Peyer's patch (tissue), 4 donors: ENCODE measurements around the gene POLR3K. TPM values are rescaled to one million over a fixed set of nuclear protein-coding genes. Genes with fewer than 3 reads are reported as not detected.
A peak's percentile ranks its signal among the peaks of the same experiment; 100 is the strongest.

Experiments
- DNase-seq, 3 donors: peaks; one replicate each; pipeline ENCODE4 v3.0.0-alpha.2; 2017 to 2019
- H3K27ac ChIP-seq, 4 donors: fragments of 200-600 bp; sonication (generic); one replicate each; pipeline ENCODE4 v1.5.1; 2016 to 2019
- H3K27me3 ChIP-seq, 2 donors: fragments of 200-600 bp; sonication (generic); one replicate each; pipeline ENCODE4 v1.5.1; 2019
- H3K36me3 ChIP-seq, 3 donors: fragments of 200-600 bp; sonication (generic); one replicate each; pipeline ENCODE4 v1.5.1; 2016 to 2019
- H3K4me1 ChIP-seq, 4 donors: fragments of 200-600 bp; sonication (generic); one replicate each; pipeline ENCODE4 v1.5.1; 2016 to 2019
- H3K4me3 ChIP-seq, 4 donors: fragments of 200-600 bp; sonication (generic); 1 replicate in 3 of 4; 2 replicates in 1 of 4; pipeline ENCODE4 v1.5.1; 2016 to 2019; ENCODE audit warnings: mild to moderate bottlenecking in 1 of 4
- H3K9me3 ChIP-seq, 4 donors: fragments of 200-600 bp; sonication (generic); one replicate each; pipeline ENCODE4 v1.5.1; 2016 to 2019; ENCODE audit warnings: mild to moderate bottlenecking in 1 of 4
- POLR2A ChIP-seq, 2 donors: fragments of 450-650 bp; IDR thresholded peaks; one replicate each; pipeline ENCODE4 v1.5.1; 2017; ENCODE audit warnings: antibody characterized with exemption in 2 of 2, mild to moderate bottlenecking in 2 of 2, moderate library complexity in 2 of 2
- total RNA-seq, 4 donors: library from RNA; depleted of rRNA; stranded (reverse); fragments of >200 nt; gene quantifications; one replicate each; pipeline ENCODE4 v1.1.0, GENCODE V29; 2016
- TF ChIP-seq, protein P1 (sequence below), 6 experiments: fragments of 450-650 bp in 4 of 6; fragments of 200-600 bp in 2 of 6; sonication (generic) in 1 of 6; IDR thresholded peaks; one replicate each; pipeline ENCODE4 v1.5.1; 2017 to 2019; ENCODE audit warnings: antibody characterized with exemption in 6 of 6, mild to moderate bottlenecking in 3 of 6, moderate library complexity in 1 of 6

The POLR3K gene
- total RNA-seq, 4 donors from 2014 or later: 2.5 to 6.3 (median 3.3) TPM

GRCh38 chr16:65745-66144 lies 12.3 kb upstream of the POLR3K start:
- peaks cover 0 to 33% (median 0%) of the 10 kb centered on the region in 3 donors for H3K36me3 ChIP-seq
- TF ChIP-seq, protein P1, sequence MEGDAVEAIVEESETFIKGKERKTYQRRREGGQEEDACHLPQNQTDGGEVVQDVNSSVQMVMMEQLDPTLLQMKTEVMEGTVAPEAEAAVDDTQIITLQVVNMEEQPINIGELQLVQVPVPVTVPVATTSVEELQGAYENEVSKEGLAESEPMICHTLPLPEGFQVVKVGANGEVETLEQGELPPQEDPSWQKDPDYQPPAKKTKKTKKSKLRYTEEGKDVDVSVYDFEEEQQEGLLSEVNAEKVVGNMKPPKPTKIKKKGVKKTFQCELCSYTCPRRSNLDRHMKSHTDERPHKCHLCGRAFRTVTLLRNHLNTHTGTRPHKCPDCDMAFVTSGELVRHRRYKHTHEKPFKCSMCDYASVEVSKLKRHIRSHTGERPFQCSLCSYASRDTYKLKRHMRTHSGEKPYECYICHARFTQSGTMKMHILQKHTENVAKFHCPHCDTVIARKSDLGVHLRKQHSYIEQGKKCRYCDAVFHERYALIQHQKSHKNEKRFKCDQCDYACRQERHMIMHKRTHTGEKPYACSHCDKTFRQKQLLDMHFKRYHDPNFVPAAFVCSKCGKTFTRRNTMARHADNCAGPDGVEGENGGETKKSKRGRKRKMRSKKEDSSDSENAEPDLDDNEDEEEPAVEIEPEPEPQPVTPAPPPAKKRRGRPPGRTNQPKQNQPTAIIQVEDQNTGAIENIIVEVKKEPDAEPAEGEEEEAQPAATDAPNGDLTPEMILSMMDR (IDR thresholded peaks at IDR 0.05): peak; percentile 91 to 99 (median 94)
- no peak for TF ChIP-seq POLR2A (IDR thresholded peaks at IDR 0.05)
- H3K27ac ChIP-seq: no peak overlapping the region
- no peak overlapping the region for H3K4me3 ChIP-seq
- peaks cover 0 to 14% (median 0%) of the 10 kb centered on the region in 4 donors for H3K4me1 ChIP-seq
- H3K9me3 ChIP-seq: no peaks in the 10 kb centered on the region
- peak; percentile 85 to 95 (median 90) for DNase-seq
- H3K27me3 ChIP-seq: no peaks in the 10 kb centered on the region

- peaks cover 0 to 40% (median 0%) of the 10 kb centered on the region in 3 donors for H3K36me3 ChIP-seq
- no peak for DNase-seq
- no peaks in the 10 kb centered on the region for H3K27me3 ChIP-seq
- peaks cover 0 to 14% (median 0%) of the 10 kb centered on the region in 4 donors for H3K4me1 ChIP-seq
- no peak overlapping the region for H3K4me3 ChIP-seq
- H3K27ac ChIP-seq: no peak overlapping the region
- no peaks in the 10 kb centered on the region for H3K9me3 ChIP-seq
- no peak for TF ChIP-seq POLR2A (IDR thresholded peaks at IDR 0.05)
- TF ChIP-seq, protein P1 (IDR thresholded peaks at IDR 0.05): no peak
Measured at GRCh38 chr16:64914-65255, 11.5 kb upstream of the POLR3K start.

- H3K36me3 ChIP-seq: peaks cover 0 to 47% (median 0%) of the 10 kb centered on the region in 3 donors
Measured at GRCh38 chr16:63998-64913, 10.8 kb upstream of the POLR3K start.

GRCh38 chr16:63466-63865 lies 10.1 kb upstream of the POLR3K start:
- H3K27ac ChIP-seq: no peak overlapping the region
- TF ChIP-seq, protein P1 (IDR thresholded peaks at IDR 0.05): no peak
- no peak for DNase-seq
- H3K36me3 ChIP-seq: peaks cover 0 to 55% (median 0%) of the 10 kb centered on the region in 3 donors
- H3K4me1 ChIP-seq: peaks cover 0 to 14% (median 0%) of the 10 kb centered on the region in 4 donors
- no peaks in the 10 kb centered on the region for H3K27me3 ChIP-seq
- H3K4me3 ChIP-seq: no peak overlapping the region
- no peaks in the 10 kb centered on the region for H3K9me3 ChIP-seq

More at GRCh38 chr16:63998-64913, 10.8 kb upstream of the POLR3K start:
- Histone ChIP-seq H3K4me3 (no peak overlapping the region), H3K4me1 (peaks cover 0 to 14% (median 0%) of the 10 kb centered on the region in 4 donors), H3K9me3 (no peaks in the 10 kb centered on the region), H3K27me3 (no peaks in the 10 kb centered on the region), H3K27ac (no peak overlapping the region)
- DNase-seq: peak in 1 of 3 donors; percentile 34
- TF ChIP-seq, protein P1 (IDR thresholded peaks at IDR 0.05): no peak
- TF ChIP-seq POLR2A (IDR thresholded peaks at IDR 0.05): no peak

DNA sequence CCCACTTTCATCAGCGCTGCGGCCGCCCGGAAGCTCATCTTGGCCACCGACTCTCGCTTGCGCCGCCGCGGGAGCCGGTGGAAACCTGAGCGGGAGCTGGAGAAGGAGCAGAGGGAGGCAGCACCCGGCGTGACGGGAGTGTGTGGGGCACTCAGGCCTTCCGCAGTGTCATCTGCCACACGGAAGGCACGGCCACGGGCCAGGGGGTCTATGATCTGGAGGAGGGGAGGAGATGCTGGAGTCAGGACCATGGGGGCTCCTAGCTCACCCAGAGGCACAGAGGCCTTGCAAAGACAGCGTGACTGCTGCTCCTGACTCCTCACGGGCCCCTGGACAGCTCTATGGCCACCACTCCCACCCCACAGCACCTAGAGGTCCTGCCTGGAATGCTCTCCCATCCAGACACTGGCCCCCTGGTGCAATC lies 9.6 kb upstream of the POLR3K start:
- no peak for DNase-seq
- no peak overlapping the region for H3K4me3 ChIP-seq
- peaks cover 0 to 60% (median 0%) of the 10 kb centered on the region in 3 donors for H3K36me3 ChIP-seq
- TF ChIP-seq, protein P1 (IDR thresholded peaks at IDR 0.05): no peak
- no peak for TF ChIP-seq POLR2A (IDR thresholded peaks at IDR 0.05)
- no peak overlapping the region for H3K27ac ChIP-seq
- peaks cover 0 to 10% (median 0%) of the 10 kb centered on the region in 4 donors for H3K4me1 ChIP-seq
- H3K27me3 ChIP-seq: no peaks in the 10 kb centered on the region
- H3K9me3 ChIP-seq: no peaks in the 10 kb centered on the region
